Neural progenitor cell (in vitro differentiated cells): ENCODE data around the gene TMEM198.

Source experiments
- CTCF ChIP-seq: fragments of 200-600 bp; sonication (generic); IDR thresholded peaks from 2 replicates; pipeline ENCODE4 v1.5.1; 2017; ENCODE audit warnings: antibody characterized with exemption, mild to moderate bottlenecking
- EZH2 ChIP-seq: fragments of 200-600 bp; sonication (generic); IDR thresholded peaks from 2 replicates; pipeline ENCODE4 v1.6.1; 2017; ENCODE audit warnings: antibody characterized with exemption, mild to moderate bottlenecking, moderate library complexity
- EZH2phosphoT487 ChIP-seq: fragments of 200-600 bp; sonication (generic); IDR thresholded peaks from 2 replicates; pipeline ENCODE4 v1.6.1; 2017; ENCODE audit warnings: antibody characterized with exemption

- TF ChIP-seq EZH2 (no peak), CTCF (no peak), EZH2phosphoT487 (no peak)
Measured at GRCh38 chr2:219592736-219593135, 48.9 kb downstream of the TMEM198 start.
